Stimulated activated CD8-positive, alpha-beta memory T cell treated with anti-CD3 and anti-CD28 coated beads, Interleukin-15, amount 100 ng/mL, for 4 hours (primary cell): ENCODE results near the gene LCN9.

ENCODE experiments used
- DNase-seq, 2 donors: peaks; one replicate each; pipeline ENCODE4 v3.0.0-alpha.2; 2020; ENCODE audit warnings: low read depth in 2 of 2

Gene LCN9

DNA sequence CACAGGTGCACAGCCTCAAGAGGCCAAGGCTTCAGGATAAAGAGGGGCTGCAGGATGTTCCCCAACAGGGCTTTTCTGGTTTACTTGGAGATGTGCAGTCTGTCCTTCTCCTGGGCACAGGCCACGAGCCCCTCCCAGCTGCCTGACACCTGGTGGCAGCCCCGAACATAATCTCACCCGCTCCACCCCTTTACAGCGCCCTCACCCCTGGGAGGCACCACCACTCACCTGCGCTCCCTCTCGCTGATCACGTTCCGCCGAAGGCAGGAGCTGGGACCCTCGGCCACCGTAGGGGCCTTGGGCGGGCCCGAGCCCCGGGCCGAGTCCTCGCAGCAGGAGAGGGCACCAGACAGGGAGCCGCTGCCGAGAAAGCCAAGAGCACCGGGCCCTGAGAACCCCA lies 35.7 kb downstream of the LCN9 start:
- no peak for DNase-seq

DNA sequence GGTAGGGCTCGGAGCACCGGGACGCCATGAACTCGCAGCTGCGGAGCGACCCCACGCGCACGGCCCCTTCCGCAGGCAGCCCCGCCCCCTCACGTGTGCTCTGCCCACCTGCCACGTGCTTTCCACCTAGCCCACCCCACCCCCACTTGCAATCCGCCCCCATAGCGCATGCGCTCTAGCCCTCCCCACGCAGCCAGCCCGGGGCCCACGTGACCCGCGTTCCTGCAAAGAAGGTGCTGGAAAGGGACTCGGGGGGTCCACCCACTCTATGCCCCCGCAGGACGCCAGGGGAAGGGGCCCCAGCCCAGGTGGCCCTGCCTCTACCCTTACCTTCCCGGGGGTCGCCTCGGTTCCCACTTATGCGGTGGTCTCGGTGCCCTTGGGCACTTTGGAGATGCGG lies 36.3 kb downstream of the LCN9 start, which contains the start of gene SOHLH1:
SOHLH1 (minus strand) TSS at position 42 of the 400 bp plus-strand sequence; CDS start at position 28, 14 bp downstream.
- no peak for DNase-seq

GRCh38 chr9:135700525-135700924 lies 37.4 kb downstream of the LCN9 start:
- no peak for DNase-seq

GRCh38 chr9:135701067-135701958 lies 38.2 kb downstream of the LCN9 start:
- no peak for DNase-seq

GRCh38 chr9:135701959-135702721 lies 39.0 kb downstream of the LCN9 start, which contains the start of gene KCNT1:
Gene KCNT1, plus strand, starts transcription at chr9:135702185. Its CDS starts 74 bp downstream, at chr9:135702259.
- no peak for DNase-seq

GRCh38 chr9:135703726-135704125 lies 40.6 kb downstream of the LCN9 start:
- no peak for DNase-seq

DNA sequence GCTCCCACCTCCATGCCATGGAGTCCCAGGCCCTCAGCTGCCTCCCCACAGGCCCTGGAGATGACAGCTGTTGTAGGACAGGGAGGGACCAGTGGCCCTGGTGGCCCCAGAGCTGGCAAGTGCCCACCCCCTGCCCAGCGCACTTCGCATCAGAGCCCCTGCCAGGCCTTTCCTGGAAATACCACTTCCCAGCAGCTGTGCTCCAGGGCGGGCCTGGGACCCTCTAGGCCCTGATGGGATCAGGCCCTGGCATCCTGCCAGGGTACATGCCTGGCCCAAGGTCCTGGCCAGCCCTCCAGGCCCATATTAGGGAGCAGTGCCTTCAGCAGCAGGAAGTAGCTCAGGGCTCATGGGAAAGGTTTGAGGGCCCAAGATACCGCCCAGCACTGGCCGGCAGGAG lies 41.4 kb downstream of the LCN9 start:
- no peak for DNase-seq

- DNase-seq: no peak
These were observed 42.3 kb downstream of the LCN9 start for GRCh38 chr9:135705376-135705775.

DNA sequence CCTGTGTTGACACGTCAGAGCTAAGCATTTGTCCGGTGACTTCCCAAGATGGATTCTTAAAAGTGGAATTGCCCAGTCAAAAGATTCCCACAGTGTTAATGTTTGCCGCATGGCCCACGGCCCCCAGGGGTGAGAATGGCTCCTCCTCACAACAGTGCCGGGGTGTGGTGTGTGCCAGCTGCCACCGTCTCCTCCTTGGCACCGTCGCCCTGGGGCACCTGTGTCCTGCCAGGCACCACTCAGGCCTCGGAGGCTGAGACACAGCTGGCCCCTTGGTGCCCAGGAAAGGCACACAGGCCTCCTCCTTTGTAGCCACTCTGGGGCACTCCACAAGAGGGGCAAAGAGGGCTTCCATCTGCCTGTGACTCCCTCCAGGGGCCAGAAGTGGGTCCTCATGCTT lies 43.2 kb downstream of the LCN9 start:
- no peak for DNase-seq

DNA sequence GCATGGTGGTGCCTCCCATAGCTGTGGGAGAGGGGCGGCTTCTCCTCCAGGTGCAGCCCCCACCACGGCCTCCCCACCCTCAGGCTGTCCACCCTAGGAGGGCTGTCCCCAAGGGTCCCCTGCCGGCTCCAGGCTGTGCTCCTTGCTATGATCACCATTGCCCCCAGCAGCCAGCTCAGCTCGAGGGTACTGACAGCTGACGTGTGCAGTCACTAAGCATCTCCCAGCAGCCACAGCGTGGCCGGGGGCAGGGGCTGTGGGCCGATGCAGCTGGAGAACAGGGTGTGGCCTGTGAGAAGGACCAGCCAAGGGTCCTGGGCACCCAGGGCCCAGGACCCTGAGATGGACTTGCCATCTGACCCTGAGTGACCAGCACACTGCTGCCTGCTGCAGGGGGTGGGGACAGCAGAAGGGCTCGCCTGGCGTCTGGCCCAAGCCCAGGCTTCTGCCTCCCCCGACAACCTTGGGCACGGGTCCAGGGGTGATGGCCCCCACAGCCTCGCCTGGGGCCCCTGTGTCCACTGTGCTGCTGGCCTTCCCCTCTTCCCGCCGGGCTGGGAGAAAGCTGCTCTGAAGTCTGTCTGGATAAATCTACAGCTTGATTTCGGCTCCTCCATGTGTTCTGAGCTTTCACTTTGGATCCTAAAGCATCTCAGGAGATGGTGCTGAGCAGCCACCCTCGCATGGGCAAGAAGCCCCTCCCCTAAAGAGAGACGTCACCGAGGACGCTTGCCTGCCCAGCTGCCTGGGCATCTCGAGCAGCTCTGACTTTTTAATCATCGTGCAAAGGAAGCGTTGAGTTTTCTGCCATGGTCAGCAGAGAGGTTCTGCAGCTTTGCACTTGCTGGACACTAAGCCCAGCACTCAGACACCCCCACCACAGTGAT lies 44.4 kb downstream of the LCN9 start:
- DNase-seq: no peak

DNA sequence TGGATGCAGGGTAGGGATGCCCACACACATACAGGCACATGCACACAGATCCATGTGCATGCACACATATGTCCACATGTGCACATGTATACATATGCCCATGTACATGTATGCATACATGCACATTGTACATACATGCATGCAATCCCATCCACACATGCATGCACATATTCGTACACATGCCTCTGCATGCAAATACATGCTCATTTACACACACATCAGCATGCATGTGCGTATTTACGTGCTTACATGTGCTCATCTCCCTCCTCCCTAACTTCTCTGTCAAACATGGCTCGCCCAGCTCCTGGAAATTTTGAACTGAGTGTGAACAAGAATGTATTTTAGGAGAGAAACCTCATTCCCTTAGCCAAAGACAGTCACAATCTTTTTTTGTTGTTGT lies 45.1 kb downstream of the LCN9 start:
- no peak for DNase-seq

DNA sequence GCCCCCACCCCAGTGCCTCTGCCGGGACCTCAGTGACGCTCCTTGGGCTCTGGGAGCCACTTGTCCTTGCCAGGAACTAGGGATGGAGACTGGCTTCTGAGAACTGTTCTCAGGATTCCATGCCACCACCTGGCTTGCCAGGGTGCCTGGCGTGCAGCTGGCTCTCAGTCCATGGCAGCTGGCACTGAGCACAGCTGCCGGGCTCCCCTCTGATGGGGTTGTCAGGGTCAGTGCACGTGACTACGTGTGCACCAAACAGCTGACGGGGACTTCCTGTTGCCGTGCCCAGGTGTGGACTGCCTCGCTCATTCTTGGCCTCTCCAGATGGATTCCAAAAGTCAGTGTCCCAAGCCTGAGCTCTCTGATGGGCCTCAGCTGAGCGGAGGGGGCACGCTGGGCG lies 48.3 kb downstream of the LCN9 start:
- no peak for DNase-seq

- DNase-seq: no peak
These were observed 48.8 kb downstream of the LCN9 start for GRCh38 chr9:135711881-135712280.

GRCh38 chr9:135712613-135713295 lies 49.6 kb downstream of the LCN9 start:
- DNase-seq: no peak

DNA sequence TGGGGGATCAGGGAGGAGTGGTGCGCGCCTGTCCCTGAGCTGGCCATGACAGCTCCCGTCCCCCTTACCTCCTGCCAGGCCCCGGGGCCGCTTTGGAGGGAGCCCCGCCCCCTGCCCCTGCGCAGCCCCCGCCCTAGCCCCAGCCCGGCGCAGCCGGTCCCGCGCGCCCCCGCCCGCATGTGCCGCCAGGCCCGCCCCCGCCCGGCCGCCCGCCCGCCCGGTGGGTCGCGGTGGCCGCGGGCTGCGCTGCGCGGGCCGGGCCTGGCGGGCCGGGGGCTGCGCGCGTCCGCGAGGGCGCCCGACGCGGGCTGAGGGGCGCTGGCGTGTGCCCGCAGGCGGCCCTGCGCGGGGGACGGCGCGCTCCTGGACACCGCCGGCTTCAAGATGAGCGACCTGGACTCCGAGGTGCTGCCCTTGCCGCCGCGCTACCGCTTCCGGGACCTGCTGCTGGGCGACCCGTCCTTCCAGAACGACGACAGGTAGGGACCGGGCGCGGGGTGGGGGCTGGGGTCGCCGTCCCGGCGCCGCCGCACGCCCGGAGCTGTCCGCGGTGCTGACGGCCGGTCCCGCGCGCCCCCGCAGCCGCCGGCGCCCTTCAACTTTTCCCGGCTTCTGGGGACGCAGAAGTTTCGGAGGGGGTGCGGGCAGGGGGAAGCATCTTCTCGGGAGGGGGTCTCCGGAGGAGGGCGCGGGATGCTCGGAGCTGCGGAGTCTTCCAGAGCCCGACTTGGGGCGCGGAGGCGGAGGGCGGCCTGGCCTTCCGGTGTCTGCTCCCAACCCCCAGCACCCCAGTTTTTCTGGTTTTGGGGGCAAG lies 51.3 kb downstream of the LCN9 start:
- DNase-seq: no peak

GRCh38 chr9:135715056-135715595 lies 52.0 kb downstream of the LCN9 start:
- no peak for DNase-seq

DNA sequence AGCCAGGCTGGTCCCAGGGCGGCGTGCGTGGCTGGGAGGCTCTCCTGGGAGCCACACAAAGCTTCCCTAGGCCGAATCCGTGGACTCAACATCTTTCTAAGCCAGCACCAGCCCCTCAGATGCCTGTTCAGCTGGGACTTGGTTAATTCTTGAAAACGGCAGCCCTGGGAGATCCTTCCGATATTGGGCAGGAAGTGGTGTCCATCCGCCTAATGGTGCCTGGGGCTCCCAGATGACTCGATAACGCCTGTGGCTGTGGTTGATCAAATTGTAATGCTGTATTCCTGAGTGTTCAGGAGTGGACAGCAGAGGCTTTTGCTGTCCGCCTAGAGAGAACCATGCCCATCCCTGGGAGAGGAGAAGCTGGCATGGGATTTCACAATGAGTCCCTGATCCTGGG lies 52.9 kb downstream of the LCN9 start:
- no peak for DNase-seq
